HepG2 (cell line): Measurements from ENCODE around the gene STK11. TPM values are rescaled to one million over a fixed set of nuclear protein-coding genes. Genes with fewer than 3 reads are reported as not detected.
A peak's percentile ranks its signal among the peaks of the same experiment; 100 is the strongest.

Experiments used
- ARNTL ChIP-seq: sonication (generic); formaldehyde crosslinking; IDR thresholded peaks from 2 replicates; pipeline ENCODE4 v1.4.0; 2020; ENCODE audit warnings: mild to moderate bottlenecking, missing genetic modification reagents
- CBX5 ChIP-seq: sonication (generic); formaldehyde crosslinking; IDR thresholded peaks from 2 replicates; pipeline ENCODE4 v1.4.0; 2020; ENCODE audit warnings: missing genetic modification reagents, borderline replicate concordance
- GPN1 ChIP-seq: sonication (generic); formaldehyde crosslinking; IDR thresholded peaks from 2 replicates; pipeline ENCODE4 v1.5.1; 2020; ENCODE audit warnings: missing genetic modification reagents, borderline replicate concordance
- GZF1 ChIP-seq: sonication (generic); formaldehyde crosslinking; IDR thresholded peaks from 2 replicates; pipeline ENCODE4 v1.5.1; 2020; ENCODE audit warnings: mild to moderate bottlenecking, missing genetic modification reagents
- HNRNPL ChIP-seq: fragments of 200-400 bp; formaldehyde crosslinking; IDR thresholded peaks from 2 replicates; pipeline ENCODE4 v1.6.1; 2017; ENCODE audit warnings: mild to moderate bottlenecking, low read depth, low read length
- KLF11 ChIP-seq: IDR thresholded peaks from 2 replicates; pipeline ENCODE4 v1.6.1; 2016; ENCODE audit warnings: missing compliant biosample characterization
- MAX ChIP-seq: IDR thresholded peaks from 2 replicates; pipeline ENCODE4 v1.6.1; 2012; ENCODE audit warnings: inconsistent platforms
- MED8 ChIP-seq: sonication (generic); formaldehyde crosslinking; IDR thresholded peaks from 2 replicates; pipeline ENCODE4 v1.8.1; 2023; ENCODE audit warnings: mild to moderate bottlenecking, missing genetic modification reagents; ENCODE audit not compliant: insufficient replicate concordance
- NFYC ChIP-seq: IDR thresholded peaks from 2 replicates; pipeline ENCODE4 v1.6.1; 2016; ENCODE audit warnings: missing genetic modification reagents, missing compliant biosample characterization
- SNAPC2 ChIP-seq: sonication (generic); formaldehyde crosslinking; IDR thresholded peaks from 2 replicates; pipeline ENCODE4 v1.8.1; 2022; ENCODE audit warnings: mild to moderate bottlenecking, missing genetic modification reagents
- SRF ChIP-seq: IDR thresholded peaks from 2 replicates; pipeline ENCODE4 v1.6.1; 2011; ENCODE audit warnings: mild to moderate bottlenecking, low read depth, low read length, moderate library complexity
- STAG1 ChIP-seq: sonication (generic); formaldehyde crosslinking; IDR thresholded peaks from 2 replicates; pipeline ENCODE4 v1.4.0; 2020; ENCODE audit warnings: missing genetic modification reagents
- TEAD3 ChIP-seq: optimal IDR thresholded peaks from 2 replicates; pipeline ENCODE3; 2016; ENCODE audit warnings: borderline replicate concordance
- ZNF766 ChIP-seq: sonication (generic); formaldehyde crosslinking; IDR thresholded peaks from 2 replicates; pipeline ENCODE4 v1.5.0; 2020; ENCODE audit warnings: missing genetic modification reagents, borderline replicate concordance
- ZNF839 ChIP-seq: sonication (generic); formaldehyde crosslinking; IDR thresholded peaks from 2 replicates; pipeline ENCODE4 v1.4.0; 2020; ENCODE audit warnings: missing genetic modification reagents, mild to moderate bottlenecking, borderline replicate concordance
- ZZZ3 ChIP-seq: sonication (generic); formaldehyde crosslinking; IDR thresholded peaks from 2 replicates; pipeline ENCODE4 v1.4.0; 2020; ENCODE audit warnings: missing genetic modification reagents, mild to moderate bottlenecking, borderline replicate concordance
- polyA plus RNA-seq, 8 experiments: library from polyadenylated mRNA; depleted of rRNA in 3 of 8; stranded (reverse) in 7 of 8; unstranded in 1 of 8; fragments of >200 nt; fragmentation: Illumina TruSeq in 4 of 8; extraction: Trizol in 4 of 8; gene quantifications; 2 replicates each; pipeline versions ENCODE4 v1.2.1 to v1.2.3, GENCODE V29; 2011 to 2016; ENCODE audit warnings: low read depth in 4 of 8, missing spikeins in 1 of 8, mixed read lengths in 1 of 8; ENCODE audit not compliant: insufficient read depth in 1 of 8
- total RNA-seq, 5 experiments: library from RNA; depleted of rRNA; stranded (reverse); fragments of >200 nt; fragmentation: Illumina TruSeq; extraction: Trizol; gene quantifications; 2 replicates each; pipeline ENCODE4 v1.2.3, GENCODE V29; 2016; ENCODE audit warnings: low read depth in 1 of 5
- TF ChIP-seq, protein P1 (sequence below): sonication (generic); formaldehyde crosslinking; IDR thresholded peaks from 2 replicates; pipeline ENCODE4 v1.4.0; 2020; ENCODE audit warnings: missing genetic modification reagents, mild to moderate bottlenecking, borderline replicate concordance
- TF ChIP-seq, protein P2 (sequence below): sonication (generic); formaldehyde crosslinking; IDR thresholded peaks from 2 replicates; pipeline ENCODE4 v1.4.0; 2020; ENCODE audit warnings: mild to moderate bottlenecking, missing genetic modification reagents
- TF ChIP-seq, protein P3 (sequence below): sonication (generic); formaldehyde crosslinking; IDR thresholded peaks from 2 replicates; pipeline ENCODE4 v1.5.0; 2020; ENCODE audit warnings: missing genetic modification reagents, mild to moderate bottlenecking, borderline replicate concordance

The STK11 gene
- total and polyA plus RNA-seq, 2 of the 13 experiments (the other 11 are each of a cell fraction or from before 2014, with no cell fraction given): 27.5 to 43.6 TPM

DNA sequence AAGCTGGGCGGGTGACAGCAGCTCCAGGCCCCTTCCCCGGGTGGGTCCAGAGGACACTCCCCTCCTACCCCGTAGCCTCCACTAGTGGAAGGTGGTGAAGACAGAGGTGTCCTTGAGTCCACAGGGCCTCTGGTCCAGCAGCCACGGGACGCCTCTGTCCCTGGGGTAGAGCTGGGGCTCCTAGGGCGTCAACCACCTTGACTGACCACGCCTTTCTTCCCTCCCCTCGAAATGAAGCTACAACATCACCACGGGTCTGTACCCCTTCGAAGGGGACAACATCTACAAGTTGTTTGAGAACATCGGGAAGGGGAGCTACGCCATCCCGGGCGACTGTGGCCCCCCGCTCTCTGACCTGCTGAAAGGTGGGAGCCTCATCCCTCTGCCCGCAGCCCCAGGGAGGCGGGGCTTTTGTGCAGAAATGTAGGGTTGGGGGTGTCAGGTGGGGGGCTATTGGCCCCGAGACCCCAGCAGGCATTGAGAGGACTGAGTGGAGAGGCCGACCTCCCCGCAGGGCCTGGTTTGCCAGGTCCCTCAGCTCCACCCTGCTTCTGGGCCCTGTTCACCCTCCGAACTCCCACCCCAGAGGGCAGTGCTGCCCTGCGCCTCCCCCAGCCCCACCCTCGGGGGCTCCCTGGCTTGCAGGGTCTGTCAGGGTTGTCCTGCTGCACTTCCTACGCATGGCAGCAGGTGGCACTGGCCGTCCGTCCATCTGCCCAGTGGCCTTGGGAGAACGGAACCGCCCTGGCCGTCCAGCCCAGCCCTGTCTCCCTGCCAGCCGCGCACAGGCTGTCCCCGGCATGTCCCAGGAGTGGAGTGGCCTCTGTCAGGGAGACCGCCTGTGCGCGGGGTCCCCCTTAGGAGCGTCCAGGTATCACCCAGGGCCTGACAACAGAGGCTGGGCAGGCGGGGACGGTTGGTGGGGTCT, 15.7 kb downstream of the STK11 start (continued):
- TF ChIP-seq NFYC (CRISPR knock-in tag) (no peak), ZNF839 (no peak), CBX5 (no peak), MED8 (CRISPR knock-in tag) (no peak), SNAPC2 (no peak), KLF11 (CRISPR knock-in tag) (no peak), ARNTL (no peak), GZF1 (no peak), HNRNPL (0 out of 2 replicates have a peak, but pooled peaks have one; percentile 24), ZNF766 (no peak), SRF (no peak), GPN1 (CRISPR knock-in tag) (no peak), STAG1 (peak; percentile 71), ZZZ3 (CRISPR knock-in tag) (no peak), TEAD3 (CRISPR knock-in tag) (no peak), MAX (no peak; the same call in 1 of the 2 replicates)
- TF ChIP-seq, protein P1, sequence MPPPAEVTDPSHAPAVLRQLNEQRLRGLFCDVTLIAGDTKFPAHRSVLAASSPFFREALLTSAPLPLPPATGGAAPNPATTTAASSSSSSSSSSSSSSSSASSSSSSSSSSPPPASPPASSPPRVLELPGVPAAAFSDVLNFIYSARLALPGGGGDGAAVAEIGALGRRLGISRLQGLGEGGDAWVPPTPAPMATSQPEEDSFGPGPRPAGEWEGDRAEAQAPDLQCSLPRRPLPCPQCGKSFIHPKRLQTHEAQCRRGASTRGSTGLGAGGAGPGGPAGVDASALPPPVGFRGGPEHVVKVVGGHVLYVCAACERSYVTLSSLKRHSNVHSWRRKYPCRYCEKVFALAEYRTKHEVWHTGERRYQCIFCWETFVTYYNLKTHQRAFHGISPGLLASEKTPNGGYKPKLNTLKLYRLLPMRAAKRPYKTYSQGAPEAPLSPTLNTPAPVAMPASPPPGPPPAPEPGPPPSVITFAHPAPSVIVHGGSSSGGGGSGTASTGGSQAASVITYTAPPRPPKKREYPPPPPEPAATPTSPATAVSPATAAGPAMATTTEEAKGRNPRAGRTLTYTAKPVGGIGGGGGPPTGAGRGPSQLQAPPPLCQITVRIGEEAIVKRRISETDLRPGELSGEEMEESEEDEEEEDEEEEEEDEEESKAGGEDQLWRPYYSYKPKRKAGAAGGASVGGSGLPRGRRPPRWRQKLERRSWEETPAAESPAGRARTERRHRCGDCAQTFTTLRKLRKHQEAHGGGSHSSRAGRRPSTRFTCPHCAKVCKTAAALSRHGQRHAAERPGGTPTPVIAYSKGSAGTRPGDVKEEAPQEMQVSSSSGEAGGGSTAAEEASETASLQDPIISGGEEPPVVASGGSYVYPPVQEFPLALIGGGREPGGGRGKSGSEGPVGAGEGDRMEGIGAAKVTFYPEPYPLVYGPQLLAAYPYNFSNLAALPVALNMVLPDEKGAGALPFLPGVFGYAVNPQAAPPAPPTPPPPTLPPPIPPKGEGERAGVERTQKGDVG (CRISPR knock-in tag): 0 out of 2 replicates have a peak, but pooled peaks have one; percentile 73
- TF ChIP-seq, protein P2, sequence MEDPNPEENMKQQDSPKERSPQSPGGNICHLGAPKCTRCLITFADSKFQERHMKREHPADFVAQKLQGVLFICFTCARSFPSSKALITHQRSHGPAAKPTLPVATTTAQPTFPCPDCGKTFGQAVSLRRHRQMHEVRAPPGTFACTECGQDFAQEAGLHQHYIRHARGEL (CRISPR knock-in tag): no peak
- TF ChIP-seq, protein P3, sequence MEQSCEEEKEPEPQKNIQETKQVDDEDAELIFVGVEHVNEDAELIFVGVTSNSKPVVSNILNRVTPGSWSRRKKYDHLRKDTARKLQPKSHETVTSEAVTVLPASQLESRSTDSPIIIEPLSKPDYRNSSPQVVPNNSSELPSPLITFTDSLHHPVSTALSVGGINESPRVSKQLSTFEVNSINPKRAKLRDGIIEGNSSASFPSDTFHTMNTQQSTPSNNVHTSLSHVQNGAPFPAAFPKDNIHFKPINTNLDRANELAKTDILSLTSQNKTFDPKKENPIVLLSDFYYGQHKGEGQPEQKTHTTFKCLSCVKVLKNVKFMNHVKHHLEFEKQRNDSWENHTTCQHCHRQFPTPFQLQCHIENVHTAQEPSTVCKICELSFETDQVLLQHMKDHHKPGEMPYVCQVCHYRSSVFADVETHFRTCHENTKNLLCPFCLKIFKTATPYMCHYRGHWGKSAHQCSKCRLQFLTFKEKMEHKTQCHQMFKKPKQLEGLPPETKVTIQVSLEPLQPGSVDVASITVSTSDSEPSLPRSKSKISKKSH (CRISPR knock-in tag): 0 out of 2 replicates have a peak, but pooled peaks have one; percentile 24
